Measurements from ENCODE around the gene IRS4.

DNA sequence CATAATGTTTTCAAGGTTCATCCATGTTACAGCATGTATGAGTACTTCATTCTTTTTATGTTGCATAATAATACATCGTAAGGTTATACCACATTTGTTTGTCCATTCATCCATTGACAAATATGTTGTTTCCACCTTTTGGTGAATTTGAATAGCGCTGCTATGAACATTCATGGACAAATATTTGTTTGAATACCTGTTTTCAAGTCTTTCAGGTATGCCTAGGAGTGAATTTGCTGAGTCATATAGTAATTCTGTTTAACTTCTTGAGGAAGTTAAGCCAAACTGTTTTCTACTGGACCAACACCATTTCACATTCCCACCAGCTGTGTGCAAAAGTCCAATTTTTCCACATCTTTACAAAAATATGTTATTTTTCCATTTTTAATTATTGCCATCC is 31.5 kb downstream of the IRS4 start:
- no peak for TF ChIP-seq YY1 (IDR thresholded peaks at IDR 0.05; ENCODE audit: insufficient read depth, insufficient read length)
- TF ChIP-seq ZNF274 (IDR thresholded peaks at IDR 0.05; ENCODE audit: low read depth, low read length), result no peak
- TF ChIP-seq SUZ12 (IDR thresholded peaks at IDR 0.05; ENCODE audit: extremely low read depth, insufficient read depth, insufficient read length), result no peak

Measured in NT2/D1 (cell line).